ENCODE data around the gene ALAS1.

DNA sequence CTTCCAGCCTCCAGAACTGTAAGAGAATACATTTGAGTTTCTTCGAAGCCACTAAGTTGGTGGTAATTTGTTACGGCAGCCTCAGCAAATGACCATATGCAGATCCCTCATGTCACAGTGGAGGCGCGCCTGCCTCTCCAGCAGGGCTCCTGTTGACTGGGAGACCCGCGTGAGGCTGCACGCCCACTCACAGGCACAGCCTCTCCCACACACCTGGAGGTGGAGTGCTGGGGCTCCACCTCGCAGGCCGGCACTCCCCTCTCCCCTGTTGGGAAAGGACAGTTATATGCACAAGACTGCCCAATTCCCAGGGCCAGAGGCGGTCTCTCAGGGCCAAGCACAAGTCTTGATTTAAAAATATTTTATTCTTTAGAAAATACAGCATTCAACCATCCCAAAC, 30.3 kb downstream of the ALAS1 start:
- no peak for TF ChIP-seq POLR2A (IDR thresholded peaks at IDR 0.05)
- TF ChIP-seq, protein P1, sequence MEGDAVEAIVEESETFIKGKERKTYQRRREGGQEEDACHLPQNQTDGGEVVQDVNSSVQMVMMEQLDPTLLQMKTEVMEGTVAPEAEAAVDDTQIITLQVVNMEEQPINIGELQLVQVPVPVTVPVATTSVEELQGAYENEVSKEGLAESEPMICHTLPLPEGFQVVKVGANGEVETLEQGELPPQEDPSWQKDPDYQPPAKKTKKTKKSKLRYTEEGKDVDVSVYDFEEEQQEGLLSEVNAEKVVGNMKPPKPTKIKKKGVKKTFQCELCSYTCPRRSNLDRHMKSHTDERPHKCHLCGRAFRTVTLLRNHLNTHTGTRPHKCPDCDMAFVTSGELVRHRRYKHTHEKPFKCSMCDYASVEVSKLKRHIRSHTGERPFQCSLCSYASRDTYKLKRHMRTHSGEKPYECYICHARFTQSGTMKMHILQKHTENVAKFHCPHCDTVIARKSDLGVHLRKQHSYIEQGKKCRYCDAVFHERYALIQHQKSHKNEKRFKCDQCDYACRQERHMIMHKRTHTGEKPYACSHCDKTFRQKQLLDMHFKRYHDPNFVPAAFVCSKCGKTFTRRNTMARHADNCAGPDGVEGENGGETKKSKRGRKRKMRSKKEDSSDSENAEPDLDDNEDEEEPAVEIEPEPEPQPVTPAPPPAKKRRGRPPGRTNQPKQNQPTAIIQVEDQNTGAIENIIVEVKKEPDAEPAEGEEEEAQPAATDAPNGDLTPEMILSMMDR (IDR thresholded peaks at IDR 0.05): no peak
- TF ChIP-seq EP300 (IDR thresholded peaks at IDR 0.05): no peak
- no peak for TF ChIP-seq POLR2AphosphoS5 (IDR thresholded peaks at IDR 0.05)

Data from gastroesophageal sphincter (tissue), 3 donors.